ENCODE data around the gene AGPAT3.
"Not testable (repeated sequence)": the region's sequence is repeated elsewhere in the genome, so short reads cannot be mapped to it uniquely, and the experiment has no call there.

The AGPAT3 gene

GRCh38 chr21:43864962-43865539 lies at the start of gene AGPAT3:
Gene AGPAT3 (plus strand): TSS chr21:43865223. CDS start chr21:43959682, 94,459 bp downstream.
- DNase-seq (ENCODE audit: extremely low read depth in 1 of 2, low read depth in 1 of 2): peak in 1 of 2 donors; percentile 17

- DNase-seq (ENCODE audit: extremely low read depth in 1 of 2, low read depth in 1 of 2): no peak
Observed at GRCh38 chr21:43815991-43816390, 49.0 kb upstream of the AGPAT3 start.

- no peak for DNase-seq (ENCODE audit: extremely low read depth in 1 of 2, low read depth in 1 of 2)
Observed at GRCh38 chr21:43816611-43817071, 48.4 kb upstream of the AGPAT3 start.

- no peak for DNase-seq (ENCODE audit: extremely low read depth in 1 of 2, low read depth in 1 of 2)
Observed at GRCh38 chr21:43817157-43818086, 47.6 kb upstream of the AGPAT3 start.

GRCh38 chr21:43818685-43819084 lies 46.3 kb upstream of the AGPAT3 start:
- no peak for DNase-seq (ENCODE audit: extremely low read depth in 1 of 2, low read depth in 1 of 2)

- DNase-seq (ENCODE audit: extremely low read depth in 1 of 2, low read depth in 1 of 2): no peak
Observed at GRCh38 chr21:43819511-43820405, 45.3 kb upstream of the AGPAT3 start.

GRCh38 chr21:43820466-43820865 lies 44.6 kb upstream of the AGPAT3 start:
- DNase-seq (ENCODE audit: extremely low read depth in 1 of 2, low read depth in 1 of 2): no peak

GRCh38 chr21:43822166-43822565 lies 42.9 kb upstream of the AGPAT3 start:
- DNase-seq (ENCODE audit: extremely low read depth in 1 of 2, low read depth in 1 of 2): not testable (repeated sequence)

GRCh38 chr21:43822741-43823140 lies 42.3 kb upstream of the AGPAT3 start:
- not testable (repeated sequence) for DNase-seq (ENCODE audit: extremely low read depth in 1 of 2, low read depth in 1 of 2)

- no peak for DNase-seq (ENCODE audit: extremely low read depth in 1 of 2, low read depth in 1 of 2)
Observed at GRCh38 chr21:43824333-43825241, 40.4 kb upstream of the AGPAT3 start.

GRCh38 chr21:43825242-43825935 lies 39.6 kb upstream of the AGPAT3 start:
- DNase-seq (ENCODE audit: extremely low read depth in 1 of 2, low read depth in 1 of 2): no peak

GRCh38 chr21:43825936-43826622 lies 38.9 kb upstream of the AGPAT3 start:
- no peak for DNase-seq (ENCODE audit: extremely low read depth in 1 of 2, low read depth in 1 of 2)

- DNase-seq (ENCODE audit: extremely low read depth in 1 of 2, low read depth in 1 of 2): no peak
Observed at GRCh38 chr21:43826623-43826974, 38.4 kb upstream of the AGPAT3 start.

- no peak for DNase-seq (ENCODE audit: extremely low read depth in 1 of 2, low read depth in 1 of 2)
Observed at GRCh38 chr21:43827015-43827611, 37.9 kb upstream of the AGPAT3 start.

GRCh38 chr21:43829161-43829560 lies 35.9 kb upstream of the AGPAT3 start:
- no peak for DNase-seq (ENCODE audit: extremely low read depth in 1 of 2, low read depth in 1 of 2)

- no peak for DNase-seq (ENCODE audit: extremely low read depth in 1 of 2, low read depth in 1 of 2)
Observed at GRCh38 chr21:43829575-43830119, 35.4 kb upstream of the AGPAT3 start.

GRCh38 chr21:43832158-43832550 lies 32.9 kb upstream of the AGPAT3 start:
- DNase-seq (ENCODE audit: extremely low read depth in 1 of 2, low read depth in 1 of 2): no peak

GRCh38 chr21:43832648-43833047 lies 32.4 kb upstream of the AGPAT3 start:
- no peak for DNase-seq (ENCODE audit: extremely low read depth in 1 of 2, low read depth in 1 of 2)
